K562 (cell line): ENCODE results near the gene SPATA17. TPM values are rescaled to one million over a fixed set of nuclear protein-coding genes. Genes with fewer than 3 reads are reported as not detected.

ENCODE experiments used
- ATAC-seq: fragments of 200-7000 bp; cut with Tn5 transposase; 3 replicates; pipeline ENCODE4 v1.9.1; 2020; ENCODE audit warnings: moderate library complexity
- BruUV-seq: library from RNA; stranded (reverse); fragments of 400-500 nt; replicated peaks from 2 replicates; lab custom pipeline; 2021; lab: Mats Ljungman, UMichigan
- CTCF ChIA-PET: fragments of 300-600 bp; formaldehyde crosslinking; extraction: SDS; loops from one replicate; lab custom pipeline; 2021; ENCODE audit warnings: low intra/inter-chr PET ratio; lab: Yijun Ruan, JAX
- POLR2A ChIA-PET: fragments of 300-600, 350-650 bp; sonication (Branson Sonifier 250); formaldehyde crosslinking; extraction: SDS; loops from one replicate; lab custom pipeline; 2021; ENCODE audit warnings: antibody characterized with exemption, inconsistent platforms; lab: Yijun Ruan, JAX
- DNase-seq, 4 experiments: peaks; one replicate each; pipeline versions ENCODE4 v3.0.0 to v3.0.0-alpha.2; 2011 to 2018; ENCODE audit warnings: low spot score in 3 of 4, mixed read lengths in 3 of 4; ENCODE audit errors: extremely low read depth in 1 of 4
- FAIRE-seq: peaks from 2 replicates; lab custom pipeline; 2011; peaks lifted over from hg19 to GRCh38; lab: Jason Lieb, UNC
- H2AFZ ChIP-seq: 2 replicates; pipeline ENCODE4 v1.6.0; 2011; ENCODE audit warnings: low read depth, low read length, control low read depth, inconsistent platforms
- H3K27ac ChIP-seq: fragments of 200-600 bp; 3 replicates; pipeline ENCODE4 v1.8.0; 2011; ENCODE audit warnings: low read depth, mild to moderate bottlenecking, control low read depth, inconsistent platforms, low read length, moderate library complexity, mixed read lengths; ENCODE audit errors: extremely low read depth
- H3K27me3 ChIP-seq, 2 experiments: fragments of 300-600 bp in 1 of 2; 2 replicates in 1 of 2; 3 replicates in 1 of 2; pipeline versions ENCODE4 v1.6.0 to v1.8.0; 2011; ENCODE audit warnings: inconsistent platforms in 2 of 2, low read length in 2 of 2, mild to moderate bottlenecking in 1 of 2, mixed read lengths in 1 of 2, moderate library complexity in 1 of 2; ENCODE audit not compliant: control insufficient read depth in 2 of 2, insufficient read depth in 2 of 2
- H3K36me3 ChIP-seq: fragments of 300-600 bp; 3 replicates; pipeline ENCODE4 v1.8.0; 2011; ENCODE audit warnings: mild to moderate bottlenecking, low read length, inconsistent platforms; ENCODE audit not compliant: control insufficient read depth, insufficient read depth
- H3K4me1 ChIP-seq, 2 experiments: fragments of 200-600 bp in 1 of 2; replicated peaks in 1 of 2; 2 replicates in 1 of 2; 3 replicates in 1 of 2; pipeline versions ENCODE4 v1.5.1 to v1.8.0; 2011; ENCODE audit warnings: inconsistent platforms in 2 of 2, low read length in 2 of 2, mild to moderate bottlenecking in 1 of 2, mixed read lengths in 1 of 2, moderate library complexity in 1 of 2; ENCODE audit not compliant: control insufficient read depth in 2 of 2, insufficient read depth in 2 of 2
- H3K4me2 ChIP-seq: 2 replicates; pipeline ENCODE4 v1.6.1; 2011; ENCODE audit warnings: low read length, control low read depth, inconsistent platforms, mixed read lengths; ENCODE audit not compliant: insufficient read depth
- H3K4me3 ChIP-seq: fragments of 200-600 bp; sonication (generic), shearing (Covaris generic); 2 replicates; pipeline ENCODE4 v1.5.1; 2016; ENCODE audit warnings: control low read depth, inconsistent platforms
- H3K79me2 ChIP-seq: fragments of 200-600 bp; 3 replicates; pipeline ENCODE4 v1.8.0; 2011; ENCODE audit warnings: low read length, inconsistent platforms; ENCODE audit not compliant: control insufficient read depth, insufficient read depth
- H3K9ac ChIP-seq, 2 experiments: 2 replicates each; pipeline versions ENCODE4 v1.6.0 to v1.6.1; 2011; ENCODE audit warnings: low read depth in 2 of 2, low read length in 2 of 2, control low read depth in 1 of 2, inconsistent platforms in 1 of 2, mild to moderate bottlenecking in 1 of 2, mixed read lengths in 1 of 2; ENCODE audit not compliant: insufficient read depth in 1 of 2
- H3K9me1 ChIP-seq: one replicate; pipeline ENCODE4 v1.6.0; 2011; ENCODE audit warnings: inconsistent platforms, mild to moderate bottlenecking, low read length, moderate library complexity; ENCODE audit not compliant: control insufficient read depth, insufficient read depth
- H3K9me3 ChIP-seq: replicated peaks from 2 replicates; pipeline ENCODE4 v1.5.1; 2011; ENCODE audit warnings: low read depth, low read length, inconsistent platforms; ENCODE audit not compliant: control insufficient read depth, insufficient read depth
- H4K20me1 ChIP-seq: replicated peaks from 2 replicates; pipeline ENCODE4 v1.6.1; 2011; ENCODE audit warnings: low read length, inconsistent platforms, mixed read lengths; ENCODE audit not compliant: control insufficient read depth, insufficient read depth
- BCLAF1 ChIP-seq, 2 experiments: fragments of 450-650 bp in 1 of 2; IDR thresholded peaks; 2 replicates each; pipeline ENCODE4 v1.6.1; 2011 to 2017; ENCODE audit warnings: low read depth in 2 of 2, antibody characterized with exemption in 1 of 2, borderline replicate concordance in 1 of 2, low read length in 1 of 2, mild to moderate bottlenecking in 1 of 2, mixed read lengths in 1 of 2; ENCODE audit not compliant: control insufficient read depth in 1 of 2
- MYBL2 ChIP-seq, 2 experiments: fragments of 450-650 bp in 1 of 2; sonication (generic) in 1 of 2; formaldehyde crosslinking in 1 of 2; IDR thresholded peaks; 2 replicates each; pipeline versions ENCODE4 v1.6.1 to v1.8.1; 2017 to 2022; ENCODE audit warnings: borderline replicate concordance in 1 of 2, inconsistent platforms in 1 of 2, low read depth in 1 of 2, mild to moderate bottlenecking in 1 of 2, missing genetic modification reagents in 1 of 2, moderate library complexity in 1 of 2
- ZNF197 ChIP-seq: fragments of 200-800 bp; sonication (Bioruptor generic); IDR thresholded peaks from 2 replicates; pipeline ENCODE4 v1.6.1; 2016; ENCODE audit warnings: low read depth, missing genetic modification characterization, missing compliant biosample characterization
- ZNF277 ChIP-seq: fragments of 250-450 bp; sonication (Bioruptor Pico); IDR thresholded peaks from 2 replicates; pipeline ENCODE4 v1.8.0; 2022; ENCODE audit warnings: inconsistent platforms, mild to moderate bottlenecking, moderate library complexity, borderline replicate concordance
- ZNF316 ChIP-seq: fragments of 450-650 bp; IDR thresholded peaks from 2 replicates; pipeline ENCODE4 v1.6.1; 2016
- ZNF449 ChIP-seq: fragments of 250-450 bp; sonication (Bioruptor Pico); IDR thresholded peaks from 2 replicates; pipeline ENCODE4 v1.8.0; 2022; ENCODE audit warnings: moderate library complexity, mild to moderate bottlenecking, inconsistent platforms
- WGBS: fragments of 100-300 bp; shearing (Covaris generic); methylation state at CpG from one replicate; pipeline ENCODE4 v1.1.6; 2016; ENCODE audit warnings: low coverage, mixed read lengths; ENCODE audit not compliant: insufficient coverage; ENCODE audit errors: missing lambda C conversion rate; 5-methylcytosine and 5-hydroxymethylcytosine counted together
- in situ Hi-C: fragments of 300-500 bp; cut with MboI; formaldehyde crosslinking; loops from 4 replicates; pipeline ENCODE4 v1.15.0; 2018; ENCODE audit warnings: inconsistent platforms, mixed read lengths
- intact Hi-C: fragments of 100-400 bp; cut with micrococcal nuclease; formaldehyde crosslinking; loops from 2 replicates; pipeline ENCODE4 v1.14.2; 2022
- polyA plus RNA-seq, 8 experiments: library from polyadenylated mRNA; depleted of rRNA in 4 of 8; stranded (reverse) in 5 of 8; unstranded in 3 of 8; fragments of >200 nt; fragmentation: Nextera tagmentation in 2 of 8; fragmentation: Illumina TruSeq in 1 of 8; extraction: Ambion mirVana in 2 of 8; extraction: Trizol in 1 of 8; gene quantifications; 2 replicates each; pipeline versions ENCODE4 v1.2.1 to v1.2.3, GENCODE V29; 2011 to 2014; ENCODE audit warnings: inconsistent platforms in 1 of 8, missing spikeins in 1 of 8
- total RNA-seq, 7 experiments: library from RNA; depleted of rRNA in 6 of 7; stranded (reverse); fragments of >200 nt in 6 of 7; fragmentation: Illumina TruSeq in 2 of 7; extraction: Trizol in 2 of 7; gene quantifications; 2 replicates each; pipeline versions ENCODE4 v1.2.1 to v1.2.3, GENCODE V29; 2011 to 2021; ENCODE audit warnings: low replicate concordance in 1 of 7

Gene SPATA17
- total and polyA plus RNA-seq, 9 of the 15 experiments (the other 6 are each of a cell fraction or from before 2014, with no cell fraction given), result 0.04 to 0.11 TPM; not detected in 7

GRCh38 chr1:217769768-217770167 is 138.6 kb downstream of the SPATA17 start:
- Histone ChIP-seq H3K9ac (no peak overlapping the region), H3K4me2 (no peak overlapping the region), H3K36me3 (no peaks in the 10 kb centered on the region), H3K4me3 (no peak overlapping the region), H2AFZ (no peak overlapping the region), H3K27ac (no peak overlapping the region), H4K20me1 (no peaks in the 10 kb centered on the region), H3K9me1 (no peaks in the 10 kb centered on the region), H3K79me2 (no peaks in the 10 kb centered on the region), H3K4me1 (no peaks in the 10 kb centered on the region), H3K27me3 (no peaks in the 10 kb centered on the region), H3K9me3 (no peaks in the 10 kb centered on the region; the same call in none of the 2 replicates)
- no peak for FAIRE-seq
- intact Hi-C loops, result no loop called here
- no TSS peak for BruUV-seq
- TF ChIP-seq ZNF277 (CRISPR knock-in tag), result no peak
- peak; percentile 32; the same call in 1 of the 2 replicates for TF ChIP-seq ZNF316
- no peak for DNase-seq
- CTCF ChIA-PET, result no interaction called here
- POLR2A ChIA-PET, result no interaction called here
- ATAC-seq, result no peak
- in situ Hi-C loops, result no loop called here

- ATAC-seq (no peak), DNase-seq (no peak), FAIRE-seq (no peak)
- Histone ChIP-seq H3K4me3 (no peak overlapping the region), H3K36me3 (no peaks in the 10 kb centered on the region), H3K9ac (no peak overlapping the region), H3K4me1 (no peaks in the 10 kb centered on the region), H2AFZ (no peak overlapping the region), H3K27ac (no peak overlapping the region), H3K27me3 (no peaks in the 10 kb centered on the region), H3K79me2 (no peaks in the 10 kb centered on the region), H3K4me2 (no peak overlapping the region), H3K9me1 (no peaks in the 10 kb centered on the region), H4K20me1 (no peaks in the 10 kb centered on the region), H3K9me3 (no peaks in the 10 kb centered on the region; the same call in none of the 2 replicates)
- WGBS, result 0% methylated on average over 2 of the region's 3 CpGs
- in situ Hi-C loops (no loop called here), intact Hi-C loops (no loop called here)
- CTCF ChIA-PET, result no interaction called here
- no TSS peak for BruUV-seq
- POLR2A ChIA-PET, result interaction anchor here (0.7 kb wide), 1 partner anchor 108 kb away, joined by 4 read pairs; no protein-coding TSS in a partner anchor
- TF ChIP-seq ZNF197 (CRISPR knock-in tag) (no peak), ZNF449 (CRISPR knock-in tag) (no peak), MYBL2 (IDR thresholded peaks at IDR 0.05; ENCODE audit: low read depth) (no peak), MYBL2 (CRISPR knock-in tag; IDR thresholded peaks at IDR 0.05; ENCODE audit: borderline replicate concordance) (no peak), BCLAF1 (IDR thresholded peaks at IDR 0.05; ENCODE audit: borderline replicate concordance in 1 of 2, control insufficient read depth in 1 of 2, low read depth in 2 of 2, low read length in 1 of 2) (no peak)
Measured at GRCh38 chr1:217770918-217771317, 139.8 kb downstream of the SPATA17 start.
